Gastroesophageal sphincter (tissue), 3 donors: ENCODE measurements around the gene ARL16.

Source experiments
- EP300 ChIP-seq: sonication (generic); formaldehyde crosslinking; IDR thresholded peaks from one replicate; pipeline ENCODE4 v1.6.1; 2017; ENCODE audit warnings: antibody characterized with exemption, mild to moderate bottlenecking
- POLR2A ChIP-seq, 2 donors: fragments of 450-650 bp; IDR thresholded peaks; one replicate each; pipeline ENCODE4 v1.6.1; 2017; ENCODE audit warnings: antibody characterized with exemption in 2 of 2, mild to moderate bottlenecking in 2 of 2, moderate library complexity in 1 of 2
- POLR2AphosphoS5 ChIP-seq: sonication (generic); formaldehyde crosslinking; IDR thresholded peaks from one replicate; pipeline ENCODE4 v1.6.1; 2017; ENCODE audit warnings: antibody characterized with exemption
- TF ChIP-seq, protein P1 (sequence below), 4 experiments: fragments of 200-600 bp in 2 of 4; fragments of 450-650 bp in 2 of 4; sonication (generic) in 1 of 4; IDR thresholded peaks; one replicate each; pipeline ENCODE4 v1.5.1; 2017 to 2019; ENCODE audit warnings: antibody characterized with exemption in 4 of 4, mild to moderate bottlenecking in 2 of 4, moderate library complexity in 2 of 4

DNA sequence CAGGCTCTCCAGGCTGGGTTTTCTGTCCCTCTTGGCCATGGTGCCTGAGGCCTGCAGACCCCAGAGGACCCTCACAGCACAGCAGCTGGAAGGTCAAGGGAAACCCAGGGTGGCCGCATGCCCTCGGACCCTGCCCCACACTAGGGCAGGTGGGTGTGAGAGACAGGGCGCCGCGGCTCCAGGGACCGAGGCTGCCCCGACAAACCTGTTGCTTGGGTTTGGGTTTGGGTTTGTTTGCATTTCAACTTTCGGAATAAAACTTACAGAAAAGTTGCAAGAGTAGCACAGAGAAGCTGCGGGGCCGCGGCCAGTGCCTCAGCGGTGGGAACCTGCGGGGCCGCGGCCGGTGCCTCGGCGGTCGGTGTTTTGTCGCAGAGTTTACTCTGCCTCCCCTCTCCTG, 8.0 kb upstream of the ARL16 start:
- TF ChIP-seq, protein P1, sequence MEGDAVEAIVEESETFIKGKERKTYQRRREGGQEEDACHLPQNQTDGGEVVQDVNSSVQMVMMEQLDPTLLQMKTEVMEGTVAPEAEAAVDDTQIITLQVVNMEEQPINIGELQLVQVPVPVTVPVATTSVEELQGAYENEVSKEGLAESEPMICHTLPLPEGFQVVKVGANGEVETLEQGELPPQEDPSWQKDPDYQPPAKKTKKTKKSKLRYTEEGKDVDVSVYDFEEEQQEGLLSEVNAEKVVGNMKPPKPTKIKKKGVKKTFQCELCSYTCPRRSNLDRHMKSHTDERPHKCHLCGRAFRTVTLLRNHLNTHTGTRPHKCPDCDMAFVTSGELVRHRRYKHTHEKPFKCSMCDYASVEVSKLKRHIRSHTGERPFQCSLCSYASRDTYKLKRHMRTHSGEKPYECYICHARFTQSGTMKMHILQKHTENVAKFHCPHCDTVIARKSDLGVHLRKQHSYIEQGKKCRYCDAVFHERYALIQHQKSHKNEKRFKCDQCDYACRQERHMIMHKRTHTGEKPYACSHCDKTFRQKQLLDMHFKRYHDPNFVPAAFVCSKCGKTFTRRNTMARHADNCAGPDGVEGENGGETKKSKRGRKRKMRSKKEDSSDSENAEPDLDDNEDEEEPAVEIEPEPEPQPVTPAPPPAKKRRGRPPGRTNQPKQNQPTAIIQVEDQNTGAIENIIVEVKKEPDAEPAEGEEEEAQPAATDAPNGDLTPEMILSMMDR (IDR thresholded peaks at IDR 0.05), result no peak
- TF ChIP-seq POLR2A (IDR thresholded peaks at IDR 0.05), result no peak
- no peak for TF ChIP-seq POLR2AphosphoS5
- TF ChIP-seq EP300, result no peak
